HepG2 (cell line): Measurements from ENCODE around the gene RASA4. TPM values are rescaled to one million over a fixed set of nuclear protein-coding genes. Genes with fewer than 3 reads are reported as not detected.
"Not testable (repeated sequence)": the region's sequence is repeated elsewhere in the genome, so short reads cannot be mapped to it uniquely, and the experiment has no call there.

Source experiments
- CBFB ChIP-seq: sonication (generic); formaldehyde crosslinking; IDR thresholded peaks from 2 replicates; pipeline ENCODE4 v1.4.0; 2020; ENCODE audit warnings: missing genetic modification reagents
- ELF1 ChIP-seq: sonication (generic); formaldehyde crosslinking; IDR thresholded peaks from 2 replicates; pipeline ENCODE4 v1.4.0; 2020; ENCODE audit warnings: missing genetic modification reagents
- ELF3 ChIP-seq: IDR thresholded peaks from 2 replicates; pipeline ENCODE4 v1.6.1; 2016; ENCODE audit warnings: missing genetic modification reagents, missing compliant biosample characterization
- EP300 ChIP-seq, 3 experiments: sonication (generic) in 1 of 3; formaldehyde crosslinking in 1 of 3; IDR thresholded peaks; 2 replicates each; pipeline versions ENCODE4 v1.5.1 to v1.6.1; 2011 to 2020; ENCODE audit warnings: low read depth in 2 of 3, low read length in 2 of 3, borderline replicate concordance in 1 of 3, improper control_type of control experiment in 1 of 3, mild to moderate bottlenecking in 1 of 3, missing genetic modification reagents in 1 of 3, moderate library complexity in 1 of 3
- HMGXB3 ChIP-seq: sonication (generic); formaldehyde crosslinking; IDR thresholded peaks from 2 replicates; pipeline ENCODE4 v1.4.0; 2020; ENCODE audit warnings: missing genetic modification reagents, borderline replicate concordance
- HMGXB4 ChIP-seq, 2 experiments: sonication (generic) in 1 of 2; formaldehyde crosslinking in 1 of 2; IDR thresholded peaks; 2 replicates each; pipeline versions ENCODE4 v1.4.0 to v1.6.1; 2018 to 2020; ENCODE audit warnings: missing genetic modification reagents in 2 of 2, borderline replicate concordance in 1 of 2, low read depth in 1 of 2, mild to moderate bottlenecking in 1 of 2, missing biosample characterization in 1 of 2
- HNF4A ChIP-seq: sonication (generic); formaldehyde crosslinking; IDR thresholded peaks from 2 replicates; pipeline ENCODE4 v1.4.0; 2020; ENCODE audit warnings: missing genetic modification reagents
- ISL2 ChIP-seq: sonication (generic); formaldehyde crosslinking; IDR thresholded peaks from 2 replicates; pipeline ENCODE4 v1.5.0; 2020; ENCODE audit warnings: missing genetic modification reagents
- MAF1 ChIP-seq: sonication (generic); formaldehyde crosslinking; IDR thresholded peaks from 2 replicates; pipeline ENCODE4 v1.5.0; 2020; ENCODE audit warnings: missing genetic modification reagents, borderline replicate concordance
- NFYC ChIP-seq: IDR thresholded peaks from 2 replicates; pipeline ENCODE4 v1.6.1; 2016; ENCODE audit warnings: missing genetic modification reagents, missing compliant biosample characterization
- PHF20 ChIP-seq: sonication (generic); formaldehyde crosslinking; IDR thresholded peaks from 2 replicates; pipeline ENCODE4 v1.5.0; 2020; ENCODE audit warnings: mild to moderate bottlenecking, missing genetic modification reagents
- POLR2AphosphoS5 ChIP-seq: IDR thresholded peaks from 2 replicates; pipeline ENCODE4 v1.6.1; 2012; ENCODE audit warnings: low read depth, low read length
- SKI ChIP-seq: fragments of 450-650 bp; IDR thresholded peaks from one replicate; pipeline ENCODE4 v1.6.1; 2018; ENCODE audit warnings: mild to moderate bottlenecking; ENCODE audit not compliant: partially characterized antibody
- SMAD3 ChIP-seq: sonication (generic); formaldehyde crosslinking; IDR thresholded peaks from 2 replicates; pipeline ENCODE4 v1.4.0; 2020; ENCODE audit warnings: missing genetic modification reagents
- SOX13 ChIP-seq, 3 experiments: fragments of 450-650 bp in 1 of 3; sonication (generic) in 1 of 3; formaldehyde crosslinking in 1 of 3; IDR thresholded peaks in 2 of 3; conservative IDR thresholded peaks in 1 of 3; 2 replicates each; pipeline versions ENCODE4 v1.5.0 to v1.6.1; 2016 to 2020; ENCODE audit warnings: antibody characterized with exemption in 1 of 3, mild to moderate bottlenecking in 1 of 3, missing compliant biosample characterization in 1 of 3, missing genetic modification reagents in 1 of 3, moderate library complexity in 1 of 3
- SOX5 ChIP-seq: IDR thresholded peaks from 2 replicates; pipeline ENCODE4 v1.6.1; 2016; ENCODE audit warnings: borderline replicate concordance
- TFDP1 ChIP-seq: IDR thresholded peaks from 2 replicates; pipeline ENCODE4 v1.6.1; 2016; ENCODE audit warnings: missing compliant biosample characterization, missing genetic modification reagents, borderline replicate concordance
- YEATS4 ChIP-seq: sonication (generic); formaldehyde crosslinking; IDR thresholded peaks from 2 replicates; pipeline ENCODE4 v1.4.0; 2020; ENCODE audit warnings: missing genetic modification reagents, borderline replicate concordance
- ZNF232 ChIP-seq: sonication (generic); formaldehyde crosslinking; IDR thresholded peaks from 2 replicates; pipeline ENCODE4 v1.4.0; 2020; ENCODE audit warnings: missing genetic modification reagents, borderline replicate concordance
- ZNF792 ChIP-seq: IDR thresholded peaks from 2 replicates; pipeline ENCODE4 v1.6.1; 2016
- polyA plus RNA-seq, 8 experiments: library from polyadenylated mRNA; depleted of rRNA in 3 of 8; stranded (reverse) in 7 of 8; unstranded in 1 of 8; fragments of >200 nt; fragmentation: Illumina TruSeq in 4 of 8; extraction: Trizol in 4 of 8; gene quantifications; 2 replicates each; pipeline versions ENCODE4 v1.2.1 to v1.2.3, GENCODE V29; 2011 to 2016; ENCODE audit warnings: low read depth in 4 of 8, missing spikeins in 1 of 8, mixed read lengths in 1 of 8; ENCODE audit not compliant: insufficient read depth in 1 of 8
- total RNA-seq, 5 experiments: library from RNA; depleted of rRNA; stranded (reverse); fragments of >200 nt; fragmentation: Illumina TruSeq; extraction: Trizol; gene quantifications; 2 replicates each; pipeline ENCODE4 v1.2.3, GENCODE V29; 2016; ENCODE audit warnings: low read depth in 1 of 5

RASA4 gene
- total and polyA plus RNA-seq, 2 of the 13 experiments (the other 11 are each of a cell fraction or from before 2014, with no cell fraction given): 1.1 to 1.6 TPM

GRCh38 chr7:102572261-102573239 lies 44.0 kb downstream of the RASA4 start, which contains the start of gene POLR2J3 (continued):
- TF ChIP-seq HMGXB3 (CRISPR knock-in tag) (peak; percentile 62; the same call in 1 of the 2 replicates), SKI (peak; percentile 22), MAF1 (CRISPR knock-in tag) (peak; percentile 80; the same call in 1 of the 2 replicates), NFYC (CRISPR knock-in tag) (peak; percentile 26; the same call in 1 of the 2 replicates), SOX13 (CRISPR knock-in tag; conservative IDR thresholded peaks at IDR 0.05 in 1 of 2, IDR thresholded peaks at IDR 0.05 in 1 of 2) (peak in 1 of 2 experiments; percentile 27; a peak in 1 of 4 replicates), YEATS4 (peak; percentile 63), SOX5 (peak; percentile 48), POLR2AphosphoS5 (peak; percentile 44; the same call in 1 of the 2 replicates), SMAD3 (0 out of 2 replicates have a peak, but pooled peaks have one; percentile 56), ELF3 (CRISPR knock-in tag) (peak; percentile 76), TFDP1 (CRISPR knock-in tag) (peak; percentile 74; the same call in 1 of the 2 replicates), EP300 (CRISPR knock-in tag; IDR thresholded peaks at IDR 0.05; ENCODE audit: borderline replicate concordance) (peak; percentile 61; the same call in 1 of the 2 replicates), ZNF792 (CRISPR knock-in tag) (0 out of 2 replicates have a peak, but pooled peaks have one; percentile 76), CBFB (peak; percentile 85), PHF20 (CRISPR knock-in tag) (peak; percentile 64), HMGXB4 (CRISPR knock-in tag; IDR thresholded peaks at IDR 0.05; ENCODE audit: borderline replicate concordance in 1 of 2, low read depth in 1 of 2) (peak in 1 of 2 experiments; percentile 94; a peak in 2 of 4 replicates), ELF1 (CRISPR knock-in tag) (peak; percentile 89), ZNF232 (CRISPR knock-in tag) (peak; percentile 48; the same call in 1 of the 2 replicates), HNF4A (CRISPR knock-in tag) (0 out of 2 replicates have a peak, but pooled peaks have one; percentile 7), ISL2 (CRISPR knock-in tag) (peak; percentile 72)
- not testable (repeated sequence) for TF ChIP-seq SOX13 (IDR thresholded peaks at IDR 0.05); EP300 (IDR thresholded peaks at IDR 0.05; ENCODE audit: low read depth in 2 of 2, low read length in 2 of 2)
